Measurements from ENCODE around the gene ETS1.

Gene ETS1

GRCh38 chr11:128479144-128479543, 108.2 kb downstream of the ETS1 start:
- TF ChIP-seq REST (IDR thresholded peaks at IDR 0.05; ENCODE audit: insufficient read depth in 1 of 2, low read depth in 2 of 2, low read length in 2 of 2) (no peak), TAF1 (IDR thresholded peaks at IDR 0.05; ENCODE audit: borderline replicate concordance, insufficient read depth, low read length) (no peak), POLR2AphosphoS5 (IDR thresholded peaks at IDR 0.05; ENCODE audit: low read depth, low read length) (no peak), FOXP2 (optimal IDR thresholded peaks at IDR 0.05; ENCODE audit: borderline replicate concordance, extremely low read depth, extremely low read length, insufficient read depth) (no peak), SIN3A (IDR thresholded peaks at IDR 0.05; ENCODE audit: borderline replicate concordance, insufficient read depth, low read length) (no peak)

- peak in 1 of 2 experiments; percentile 57; a peak in 2 of 4 replicates for TF ChIP-seq REST (IDR thresholded peaks at IDR 0.05; ENCODE audit: insufficient read depth in 1 of 2, low read depth in 2 of 2, low read length in 2 of 2)
- no peak; the same call in none of the 2 replicates for TF ChIP-seq POLR2AphosphoS5 (IDR thresholded peaks at IDR 0.05; ENCODE audit: low read depth, low read length)
These were observed 109.1 kb downstream of the ETS1 start for GRCh38 chr11:128478305-128478704.

GRCh38 chr11:128477811-128478210, 109.5 kb downstream of the ETS1 start:
- no peak for TF ChIP-seq FOXP2 (optimal IDR thresholded peaks at IDR 0.05; ENCODE audit: borderline replicate concordance, extremely low read depth, extremely low read length, insufficient read depth)
- no peak for TF ChIP-seq SIN3A (IDR thresholded peaks at IDR 0.05; ENCODE audit: borderline replicate concordance, insufficient read depth, low read length)
- no peak for TF ChIP-seq REST (IDR thresholded peaks at IDR 0.05; ENCODE audit: insufficient read depth in 1 of 2, low read depth in 2 of 2, low read length in 2 of 2)
- no peak for TF ChIP-seq POLR2AphosphoS5 (IDR thresholded peaks at IDR 0.05; ENCODE audit: low read depth, low read length)
- no peak for TF ChIP-seq TAF1 (IDR thresholded peaks at IDR 0.05; ENCODE audit: borderline replicate concordance, insufficient read depth, low read length)

- TF ChIP-seq POLR2AphosphoS5 (IDR thresholded peaks at IDR 0.05; ENCODE audit: low read depth, low read length), result no peak; the same call in 1 of the 2 replicates
- no peak for TF ChIP-seq TAF1 (IDR thresholded peaks at IDR 0.05; ENCODE audit: borderline replicate concordance, insufficient read depth, low read length)
- no peak for TF ChIP-seq FOXP2 (optimal IDR thresholded peaks at IDR 0.05; ENCODE audit: borderline replicate concordance, extremely low read depth, extremely low read length, insufficient read depth)
- no peak for TF ChIP-seq REST (IDR thresholded peaks at IDR 0.05; ENCODE audit: insufficient read depth in 1 of 2, low read depth in 2 of 2, low read length in 2 of 2)
- TF ChIP-seq SIN3A (IDR thresholded peaks at IDR 0.05; ENCODE audit: borderline replicate concordance, insufficient read depth, low read length), result no peak
These were observed 110.1 kb downstream of the ETS1 start for GRCh38 chr11:128477278-128477677.

- TF ChIP-seq POLR2AphosphoS5 (IDR thresholded peaks at IDR 0.05; ENCODE audit: low read depth, low read length) (no peak; the same call in 1 of the 2 replicates), TAF1 (IDR thresholded peaks at IDR 0.05; ENCODE audit: borderline replicate concordance, insufficient read depth, low read length) (no peak), REST (IDR thresholded peaks at IDR 0.05; ENCODE audit: insufficient read depth in 1 of 2, low read depth in 2 of 2, low read length in 2 of 2) (no peak), SIN3A (IDR thresholded peaks at IDR 0.05; ENCODE audit: borderline replicate concordance, insufficient read depth, low read length) (no peak), FOXP2 (optimal IDR thresholded peaks at IDR 0.05; ENCODE audit: borderline replicate concordance, extremely low read depth, extremely low read length, insufficient read depth) (no peak)
These were observed 110.6 kb downstream of the ETS1 start for GRCh38 chr11:128476729-128477128.
